NCI-H1092 (cell line): Measurements from ENCODE around the gene LRRC56.

ENCODE experiments used
- DNase-seq: peaks from one replicate; lab custom pipeline; 2025; lab: John Stamatoyannopoulos, UW

The LRRC56 gene

GRCh38 chr11:575313-575995 lies 38.1 kb downstream of the LRRC56 start:
- DNase-seq, result peak; percentile 73

DNA sequence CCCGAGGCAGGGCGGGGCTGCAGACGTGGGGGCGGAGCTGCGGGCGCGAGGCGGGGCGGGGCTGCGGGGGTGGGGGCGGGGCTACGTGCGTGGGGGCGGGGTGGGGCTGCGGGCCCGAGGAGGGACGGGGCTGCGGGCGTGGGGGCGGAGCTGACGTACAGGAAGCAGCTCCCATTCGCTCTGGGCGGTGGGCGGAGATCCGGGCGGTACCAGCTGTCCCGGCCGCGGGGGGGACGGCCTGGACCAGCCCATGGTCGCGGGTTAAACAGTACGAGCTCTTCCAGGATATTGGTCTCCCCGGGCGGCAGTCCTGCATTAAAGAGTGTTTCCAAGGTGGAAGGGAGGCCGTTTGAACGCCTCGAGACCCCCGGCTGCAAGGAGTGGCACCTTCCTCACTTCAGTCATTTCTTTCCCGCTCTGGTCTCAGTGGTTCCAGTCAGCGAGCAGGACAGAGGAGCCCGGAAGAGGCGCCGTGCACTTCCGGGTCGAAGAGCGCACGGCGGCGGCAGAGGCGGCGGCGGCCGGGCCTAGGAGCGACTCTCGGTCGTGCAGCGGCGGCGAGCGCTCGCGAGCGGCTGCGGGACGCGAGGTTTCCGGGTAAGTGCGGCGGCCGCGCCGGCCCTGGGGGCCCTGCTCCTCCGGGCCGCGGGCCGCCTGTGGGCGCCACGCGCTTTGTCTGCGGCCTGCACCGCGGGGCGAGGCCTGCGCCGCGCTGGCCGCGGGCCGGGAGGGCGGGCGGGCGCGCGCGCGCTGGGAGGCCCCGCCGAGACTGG lies 38.9 kb downstream of the LRRC56 start, which contains the start of gene PHRF1:
Gene PHRF1 (plus strand): TSS at position 475 of the 773 bp plus-strand sequence. CDS start 5,043 bp downstream, outside the sequence.
- DNase-seq, result peak; percentile 89

GRCh38 chr11:576811-577610 lies 39.7 kb downstream of the LRRC56 start:
- no peak for DNase-seq

- no peak for DNase-seq
Measured at GRCh38 chr11:577611-577894, 40.2 kb downstream of the LRRC56 start.

GRCh38 chr11:578276-579035 lies 41.1 kb downstream of the LRRC56 start:
- DNase-seq, result no peak

DNA sequence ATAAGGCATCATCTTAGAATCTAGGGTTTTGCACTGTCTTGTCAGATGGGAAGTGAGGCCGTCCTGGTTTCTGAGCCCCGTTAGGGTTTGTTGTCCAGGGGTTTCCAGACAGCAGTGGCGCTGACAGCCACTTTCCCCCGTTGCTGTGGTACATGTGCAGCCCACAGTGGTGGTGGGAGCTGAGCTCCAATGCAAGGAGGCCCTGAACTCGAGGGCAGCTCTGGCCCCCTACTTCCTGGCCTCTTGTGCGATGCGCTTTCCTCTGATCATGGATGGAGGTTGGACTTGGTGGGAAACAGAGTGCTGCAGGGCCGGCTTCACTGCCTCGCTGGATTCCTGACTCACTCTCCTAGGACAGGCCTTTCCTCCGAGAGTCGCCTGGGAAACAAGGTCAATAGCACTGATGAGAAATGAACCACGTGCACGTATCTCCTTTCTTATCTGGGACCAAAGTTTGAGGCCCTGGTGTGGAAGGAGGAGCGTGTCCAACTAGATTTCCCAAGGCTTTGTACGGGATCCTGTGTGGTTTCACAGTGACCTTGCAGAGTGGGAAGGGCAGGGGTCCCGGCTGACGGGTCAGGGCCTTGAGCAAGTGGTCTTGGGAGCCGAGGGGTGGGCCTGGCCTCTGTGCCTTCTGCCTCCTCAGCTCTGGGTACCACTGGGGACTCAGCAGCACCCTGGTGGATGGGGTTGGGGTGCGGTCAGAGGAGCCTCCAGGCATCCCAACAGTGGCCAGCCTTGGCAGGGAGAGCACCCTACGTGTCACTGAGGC lies 42.7 kb downstream of the LRRC56 start:
- DNase-seq, result no peak

DNA sequence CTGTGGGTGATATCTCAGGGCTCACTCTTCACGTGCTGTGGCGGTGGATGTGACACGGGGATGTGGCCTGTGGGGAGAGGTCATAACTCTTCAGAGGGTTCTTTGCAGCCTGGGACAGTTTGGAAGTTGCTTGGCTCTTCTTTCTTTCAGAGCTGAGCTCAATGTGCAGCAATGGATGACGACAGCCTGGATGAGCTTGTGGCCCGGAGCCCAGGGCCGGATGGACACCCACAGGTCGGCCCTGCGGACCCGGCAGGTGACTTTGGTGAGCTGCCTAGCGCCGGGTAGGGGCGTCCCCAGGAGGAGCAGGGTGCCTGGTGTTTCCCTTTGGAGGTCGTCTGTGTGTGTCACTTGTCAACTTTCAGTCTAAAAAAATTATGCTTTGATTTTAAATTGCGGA lies 44.0 kb downstream of the LRRC56 start:
- DNase-seq, result no peak

DNA sequence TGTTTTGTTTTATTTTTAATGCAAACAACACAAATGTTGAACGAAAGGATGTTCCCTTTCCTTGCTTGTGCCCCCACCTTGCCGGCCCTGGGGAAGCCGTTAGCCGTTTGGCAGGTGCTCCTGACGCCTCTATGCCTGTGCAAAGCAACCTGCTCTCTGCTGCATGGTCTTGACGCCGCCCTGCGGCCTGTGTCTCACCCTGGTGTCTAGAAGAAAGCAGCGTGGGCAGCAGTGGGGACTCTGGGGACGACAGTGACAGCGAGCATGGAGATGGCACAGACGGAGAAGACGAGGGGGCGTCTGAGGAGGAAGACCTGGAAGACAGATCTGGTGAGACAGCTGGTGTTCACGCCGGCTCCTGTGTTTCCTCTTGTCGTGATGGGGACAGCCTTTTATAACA lies 44.4 kb downstream of the LRRC56 start:
- DNase-seq, result no peak

DNA sequence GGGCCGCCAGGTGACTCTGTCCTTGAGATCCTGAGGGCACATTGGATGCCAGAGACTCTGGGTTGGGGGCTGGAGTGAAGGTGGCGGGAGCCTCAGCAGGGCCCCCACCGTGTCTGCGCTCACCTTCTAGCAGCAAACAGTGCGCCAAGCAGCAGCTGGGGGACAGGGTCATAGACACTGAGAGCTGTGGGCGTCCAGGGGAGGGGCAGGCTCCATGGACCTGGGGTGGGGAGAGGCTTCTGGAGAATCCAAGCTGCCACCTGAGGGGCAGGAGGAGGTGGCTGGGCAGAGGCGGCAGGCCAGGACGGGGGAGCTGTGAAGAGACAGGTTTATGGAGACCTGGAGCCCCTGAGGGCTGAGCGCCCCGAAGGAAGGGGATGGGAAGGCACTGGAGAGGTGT lies 47.0 kb downstream of the LRRC56 start:
- no peak for DNase-seq

GRCh38 chr11:586376-587316 lies 49.3 kb downstream of the LRRC56 start:
- no peak for DNase-seq

- no peak for DNase-seq
Measured at GRCh38 chr11:587546-587945, 50.2 kb downstream of the LRRC56 start.

DNA sequence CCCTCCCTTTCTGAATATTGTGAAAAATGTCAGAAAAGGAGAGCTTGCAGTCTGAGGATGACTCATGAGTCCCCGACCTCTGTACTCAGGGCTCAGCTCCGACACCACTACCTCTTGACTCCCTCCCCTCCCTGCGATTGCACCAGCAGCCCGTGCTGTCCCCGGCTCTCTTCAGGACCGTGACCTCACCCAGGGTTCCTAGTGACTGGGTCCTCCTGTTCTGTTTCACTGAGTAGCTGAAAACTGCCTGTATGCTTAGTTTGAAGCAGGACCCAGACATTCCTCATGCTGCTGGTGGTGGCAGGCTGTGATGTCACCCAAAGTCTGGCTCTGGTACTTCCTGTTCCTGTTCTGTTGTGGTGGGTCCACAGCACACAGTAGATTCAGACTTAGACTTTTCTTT lies 50.7 kb downstream of the LRRC56 start:
- DNase-seq, result no peak

- no peak for DNase-seq
Measured at GRCh38 chr11:589798-590197, 52.5 kb downstream of the LRRC56 start.

DNA sequence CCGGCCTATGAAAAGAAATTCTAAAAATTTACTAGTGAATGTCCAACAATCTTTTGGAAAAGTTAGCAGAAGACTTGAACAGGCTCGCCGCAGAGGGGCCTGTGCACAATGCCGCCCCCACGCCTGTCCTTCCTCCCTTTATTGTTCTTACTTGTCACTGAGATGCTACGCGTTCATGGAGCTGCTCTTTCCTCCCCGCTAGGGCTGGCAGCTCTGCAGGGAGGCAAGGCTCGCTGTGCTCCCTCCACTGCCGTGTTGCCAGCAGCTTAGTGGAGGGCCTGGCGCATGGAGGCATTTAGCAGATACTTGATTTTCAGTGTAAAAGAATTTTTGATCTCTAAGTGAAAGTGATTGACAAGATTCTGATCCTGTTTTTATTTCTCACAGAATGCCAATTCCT lies 53.7 kb downstream of the LRRC56 start:
- DNase-seq, result no peak

DNA sequence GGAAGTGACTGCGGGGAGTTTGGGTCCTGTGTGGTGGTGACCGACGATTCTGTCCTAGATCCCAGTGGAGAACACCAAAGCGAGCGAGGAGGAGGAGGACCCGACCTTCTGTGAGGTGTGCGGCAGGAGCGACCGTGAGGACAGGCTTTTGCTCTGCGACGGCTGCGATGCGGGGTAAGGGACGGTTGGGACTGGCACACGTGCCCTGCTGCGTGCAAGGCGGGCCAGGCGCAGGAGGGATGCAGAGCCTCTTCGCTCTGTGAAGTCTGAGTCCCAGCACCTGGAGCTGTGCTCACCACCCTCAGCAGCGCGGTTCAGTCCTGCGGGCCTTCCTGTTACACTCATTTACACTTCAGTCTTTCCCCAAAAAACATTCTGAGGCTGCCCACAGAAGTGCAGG lies 55.2 kb downstream of the LRRC56 start:
- no peak for DNase-seq

GRCh38 chr11:592918-593317 lies 55.6 kb downstream of the LRRC56 start:
- DNase-seq, result no peak

DNA sequence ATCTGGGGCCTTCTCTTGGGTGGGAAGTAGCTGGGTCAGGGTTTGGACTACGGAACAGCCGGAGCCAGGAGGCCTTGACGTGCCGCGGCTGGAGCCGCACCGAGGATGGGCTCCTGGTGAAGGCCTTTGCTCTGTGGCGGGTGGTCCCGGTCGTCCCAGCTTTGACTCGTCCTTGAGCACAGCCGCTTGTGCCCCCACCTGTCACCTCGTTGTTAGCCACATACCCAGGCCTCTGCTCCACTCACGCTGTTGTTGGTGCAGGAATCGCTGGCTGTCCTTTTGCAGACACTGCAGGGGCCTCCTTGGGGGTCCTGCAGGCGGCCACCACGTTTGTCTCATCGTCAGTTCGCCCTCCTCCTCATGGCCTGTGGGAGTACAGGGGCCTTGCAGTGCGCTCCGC lies 56.0 kb downstream of the LRRC56 start:
- no peak for DNase-seq

DNA sequence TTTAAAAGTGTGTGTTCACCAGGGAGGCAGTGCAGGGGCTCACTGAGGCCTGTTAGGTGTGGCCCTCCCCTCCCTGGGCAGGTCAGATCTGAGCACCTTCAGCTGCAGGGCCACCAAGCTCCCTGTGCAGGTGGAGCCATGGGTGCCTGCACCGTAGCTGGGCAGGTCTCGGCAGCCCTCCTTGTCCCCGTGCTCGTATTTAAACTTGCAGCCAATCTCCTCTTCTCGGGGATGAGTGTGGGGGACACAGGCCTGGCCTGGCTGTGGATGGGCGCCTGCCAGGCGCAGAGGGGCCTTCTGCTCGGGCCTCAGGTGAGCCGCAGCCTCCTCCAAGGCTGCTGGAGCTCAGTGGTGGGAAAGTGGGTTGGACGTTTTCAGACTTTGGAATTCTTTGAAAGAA lies 58.1 kb downstream of the LRRC56 start:
- DNase-seq, result no peak

GRCh38 chr11:596374-596773 lies 59.0 kb downstream of the LRRC56 start:
- DNase-seq, result no peak

- no peak for DNase-seq
Measured at GRCh38 chr11:597166-597725, 59.9 kb downstream of the LRRC56 start.
